Skeletal muscle satellite cell (primary cell): ENCODE data around the gene AXIN2.
"Not testable (repeated sequence)": the region's sequence is repeated elsewhere in the genome, so short reads cannot be mapped to it uniquely, and the experiment has no call there.

Experiments used
- H3K27me3 ChIP-seq: 2 replicates; pipeline ENCODE4 v1.7.0; 2013; ENCODE audit warnings: low read length; ENCODE audit not compliant: control insufficient read depth, insufficient read depth
- H3K36me3 ChIP-seq: 2 replicates; pipeline ENCODE4 v1.7.0; 2013; ENCODE audit warnings: mild to moderate bottlenecking, control low read depth, low read length; ENCODE audit not compliant: insufficient read depth
- H3K4me1 ChIP-seq: 2 replicates; pipeline ENCODE4 v1.7.0; 2013; ENCODE audit warnings: low read length; ENCODE audit not compliant: control insufficient read depth, insufficient read depth
- H3K4me2 ChIP-seq: 2 replicates; pipeline ENCODE4 v1.7.0; 2013; ENCODE audit warnings: mild to moderate bottlenecking, low read length
- H3K4me3 ChIP-seq: 2 replicates; pipeline ENCODE4 v1.7.0; 2013; ENCODE audit warnings: low read length
- H3K9ac ChIP-seq: 2 replicates; pipeline ENCODE4 v1.7.0; 2013; ENCODE audit warnings: mild to moderate bottlenecking, low read depth, low read length, moderate library complexity
- H3K9me3 ChIP-seq: replicated peaks from 2 replicates; pipeline ENCODE4 v1.7.0; 2013; ENCODE audit warnings: mild to moderate bottlenecking, control low read depth, low read length

The AXIN2 gene

DNA sequence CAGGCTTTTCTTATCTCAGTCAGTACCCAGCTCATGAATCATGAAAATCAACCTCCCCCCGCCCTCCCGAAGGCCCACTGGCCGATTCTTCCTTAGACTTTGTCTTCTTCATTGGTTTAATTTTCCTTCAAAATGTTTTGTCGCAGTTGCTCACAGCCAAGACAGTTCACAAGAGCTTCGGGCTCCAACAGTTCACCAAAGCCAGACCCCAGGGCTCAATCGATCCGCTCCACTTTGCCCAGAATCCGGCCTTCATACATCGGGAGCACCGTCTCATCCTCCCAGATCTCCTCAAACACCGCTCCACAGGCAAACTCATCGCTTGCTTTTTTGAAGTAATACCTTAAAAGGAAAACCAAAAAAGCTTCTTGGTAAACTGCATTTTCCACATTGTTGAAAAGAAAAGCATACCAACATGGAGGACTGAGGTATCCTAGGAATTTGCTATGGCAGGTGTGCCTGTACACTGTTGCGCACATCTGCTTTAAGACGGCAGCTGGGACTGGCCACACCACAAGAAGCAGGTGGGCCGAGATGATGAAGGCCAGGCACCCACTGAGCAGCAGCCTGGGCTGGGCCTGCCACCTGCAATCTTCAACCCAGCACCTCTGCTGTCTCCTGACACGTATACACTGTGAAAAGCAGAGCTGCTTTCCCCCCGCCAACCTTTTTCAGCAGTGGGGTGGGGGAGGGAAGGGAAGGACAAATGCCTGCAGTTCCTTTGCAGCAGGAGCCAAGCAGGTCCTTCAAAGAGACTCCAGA is 31.5 kb downstream of the AXIN2 start:
- Histone ChIP-seq H3K36me3 (no peaks in the 10 kb centered on the region), H3K4me3 (no peak overlapping the region), H3K4me2 (no peak overlapping the region), H3K9ac (no peak overlapping the region), H3K27me3 (no peaks in the 10 kb centered on the region), H3K9me3 (no peaks in the 10 kb centered on the region), H3K4me1 (peaks cover 5% of the 10 kb centered on the region)

DNA sequence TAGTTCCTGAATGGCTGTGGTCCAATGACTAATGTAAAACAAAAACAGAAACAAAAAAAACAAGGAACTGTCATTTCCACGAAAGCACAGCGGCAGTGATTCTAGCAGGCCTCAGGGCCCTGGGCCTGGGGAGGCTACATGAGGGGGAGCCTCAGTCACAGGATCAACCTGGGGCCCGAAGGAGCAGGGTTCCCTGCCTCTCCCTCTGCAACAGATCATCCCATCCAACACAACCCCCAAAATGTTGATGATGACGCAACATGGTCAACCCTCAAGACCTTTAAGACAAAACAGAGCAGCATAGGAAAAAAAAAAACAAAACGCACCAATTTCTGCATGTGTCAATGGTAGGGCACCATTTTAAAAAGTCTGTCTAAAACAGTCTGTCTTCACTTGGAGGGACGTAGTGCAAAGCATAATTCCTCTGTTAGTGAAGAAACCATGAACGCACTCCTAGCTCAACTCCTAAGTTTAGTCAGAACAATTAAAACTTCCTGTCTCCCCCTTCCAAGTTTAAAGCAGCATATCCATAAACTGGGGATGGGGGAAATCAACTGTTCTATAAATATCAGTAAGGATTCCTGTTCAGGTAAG is 32.3 kb downstream of the AXIN2 start:
- H3K36me3 ChIP-seq, result no peaks in the 10 kb centered on the region
- no peak overlapping the region for H3K9ac ChIP-seq
- peaks cover 5% of the 10 kb centered on the region for H3K4me1 ChIP-seq
- no peaks in the 10 kb centered on the region for H3K9me3 ChIP-seq
- no peak overlapping the region for H3K4me2 ChIP-seq
- no peak overlapping the region for H3K4me3 ChIP-seq
- no peaks in the 10 kb centered on the region for H3K27me3 ChIP-seq

GRCh38 chr17:65527857-65528591 is 33.4 kb downstream of the AXIN2 start:
- Histone ChIP-seq H3K9ac (no peak overlapping the region), H3K27me3 (no peaks in the 10 kb centered on the region), H3K9me3 (no peaks in the 10 kb centered on the region), H3K36me3 (no peaks in the 10 kb centered on the region), H3K4me1 (peaks cover 5% of the 10 kb centered on the region), H3K4me3 (no peak overlapping the region), H3K4me2 (no peak overlapping the region)

DNA sequence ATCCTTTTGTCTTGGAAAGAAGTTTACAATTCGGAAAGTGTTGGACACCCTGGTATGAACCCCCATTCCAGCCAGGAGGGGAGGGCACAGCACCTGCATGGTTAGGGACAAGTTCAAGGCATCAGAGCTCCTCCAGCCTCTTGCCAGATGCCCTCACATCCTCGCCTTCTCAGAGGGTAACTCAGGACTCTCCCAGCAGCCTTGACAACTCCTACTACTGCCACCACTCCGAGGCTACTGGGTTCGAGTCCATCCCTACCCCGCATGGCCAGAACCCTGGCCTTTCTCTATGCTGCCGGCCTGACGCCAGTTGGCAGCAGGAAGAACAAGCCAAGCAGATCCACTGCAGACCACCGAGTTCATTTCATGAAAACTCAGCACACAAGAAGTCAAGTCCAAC is 34.1 kb downstream of the AXIN2 start:
- no peak overlapping the region for H3K9ac ChIP-seq
- H3K4me1 ChIP-seq, result peaks cover 5% of the 10 kb centered on the region
- H3K27me3 ChIP-seq, result no peaks in the 10 kb centered on the region
- no peak overlapping the region for H3K4me2 ChIP-seq
- no peak overlapping the region for H3K4me3 ChIP-seq
- no peaks in the 10 kb centered on the region for H3K36me3 ChIP-seq
- H3K9me3 ChIP-seq, result no peaks in the 10 kb centered on the region

DNA sequence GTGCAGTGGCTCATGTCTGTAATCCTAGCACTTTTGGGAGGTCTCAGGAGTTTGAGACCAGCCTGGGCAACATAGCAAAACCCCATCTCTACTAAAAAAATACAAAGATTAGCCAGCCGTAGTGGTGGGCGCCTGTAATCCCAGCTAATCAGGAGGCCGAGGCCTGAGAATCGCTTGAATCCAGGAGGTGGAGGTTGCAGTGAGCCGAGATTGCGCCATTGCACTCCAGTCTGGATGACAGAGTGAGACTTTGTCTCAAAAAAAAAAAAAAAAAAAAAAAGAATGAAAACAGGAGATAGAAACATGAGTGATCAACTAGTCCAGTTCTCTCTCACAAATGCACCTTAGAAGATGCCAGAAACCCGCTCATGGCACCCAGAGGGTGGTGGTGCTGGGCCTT is 34.6 kb downstream of the AXIN2 start:
- H3K4me3 ChIP-seq, H3K27me3 ChIP-seq, H3K36me3 ChIP-seq, H3K4me1 ChIP-seq, H3K9me3 ChIP-seq, H3K9ac ChIP-seq, H3K4me2 ChIP-seq: not testable (repeated sequence)

DNA sequence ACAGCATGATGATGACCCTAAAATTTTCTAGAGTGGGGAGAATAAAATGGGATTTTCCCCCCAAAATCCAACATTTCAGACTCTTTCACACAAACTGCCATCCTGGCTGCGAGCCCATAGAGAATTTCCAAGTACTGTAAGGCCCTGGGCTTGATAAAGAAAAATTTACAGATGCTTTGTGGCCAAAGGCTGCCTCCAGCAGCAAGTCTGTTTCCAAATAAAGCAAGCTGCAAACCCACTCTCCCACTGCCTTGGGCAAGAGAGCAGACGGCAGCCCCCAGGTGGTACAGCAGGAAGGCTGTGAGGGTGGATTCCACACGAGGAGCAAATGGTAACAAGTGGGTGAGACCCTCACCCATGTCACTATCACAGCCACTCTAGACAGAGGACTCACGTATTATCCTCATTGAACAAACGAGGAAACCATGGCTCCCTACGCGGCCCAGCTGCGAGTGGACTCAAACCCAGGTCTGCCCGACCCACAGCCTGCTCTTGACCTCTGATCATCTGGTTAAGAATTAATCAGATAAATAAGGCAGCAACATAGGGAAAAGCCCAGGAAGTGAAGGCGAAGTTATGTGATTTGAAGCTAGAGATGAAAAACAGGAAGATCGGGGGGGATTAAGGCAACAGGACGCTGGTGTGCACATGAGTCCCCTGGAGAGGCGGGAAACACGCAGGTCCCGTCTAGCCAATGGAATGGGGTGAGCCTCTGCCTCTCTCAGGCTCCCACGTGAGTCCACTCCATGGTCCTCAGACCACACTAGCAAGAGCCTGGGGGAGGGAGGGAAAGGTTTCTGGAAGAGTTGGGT is 37.4 kb downstream of the AXIN2 start:
- H3K4me3 ChIP-seq, result no peak overlapping the region

GRCh38 chr17:65523411-65523810 is 38.0 kb downstream of the AXIN2 start:
- Histone ChIP-seq H3K4me2 (no peak overlapping the region), H3K4me1 (no peaks in the 10 kb centered on the region), H3K27me3 (peaks cover 10% of the 10 kb centered on the region), H3K9ac (no peak overlapping the region), H3K36me3 (no peaks in the 10 kb centered on the region), H3K9me3 (no peaks in the 10 kb centered on the region), H3K4me3 (no peak overlapping the region)

More for the DNA sequence above, 37.4 kb downstream of the AXIN2 start:
- no peak overlapping the region for H3K9ac ChIP-seq
- H3K27me3 ChIP-seq, result peaks cover 3% of the 10 kb centered on the region
- no peaks in the 10 kb centered on the region for H3K4me1 ChIP-seq
- no peaks in the 10 kb centered on the region for H3K36me3 ChIP-seq
- no peaks in the 10 kb centered on the region for H3K9me3 ChIP-seq
- no peak overlapping the region for H3K4me2 ChIP-seq

DNA sequence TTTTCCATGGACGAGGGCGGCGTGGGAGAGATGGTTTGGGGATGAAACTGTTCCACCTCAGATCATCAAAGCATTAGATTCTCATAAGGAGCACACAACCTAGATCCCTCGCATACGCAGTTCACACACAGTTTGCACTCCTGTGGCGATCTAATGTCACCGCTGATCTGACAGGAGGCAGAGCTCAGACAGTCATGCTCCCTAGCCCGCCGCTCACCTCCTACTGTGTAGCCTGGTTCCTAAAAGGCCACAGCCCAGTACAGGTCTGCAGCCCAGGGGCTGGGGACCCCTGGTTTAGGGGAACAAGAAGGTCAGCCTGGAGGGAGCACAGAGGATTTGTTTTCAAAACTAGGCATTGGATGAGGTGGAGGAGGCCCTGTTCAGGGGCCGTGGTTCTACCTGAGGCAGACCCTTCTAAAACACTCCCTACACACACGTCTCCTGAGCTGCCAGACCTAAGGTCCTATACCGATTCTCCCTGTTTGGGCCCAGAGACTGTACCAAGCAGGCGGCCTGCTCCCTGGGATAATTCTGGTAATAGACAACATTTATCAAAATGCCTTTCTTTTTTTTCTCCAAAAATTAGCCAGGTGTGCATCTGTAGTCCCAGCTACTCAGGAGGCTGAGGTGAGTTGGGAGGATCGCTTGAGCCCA is 38.6 kb downstream of the AXIN2 start:
- Histone ChIP-seq H3K27me3 (peaks cover 10% of the 10 kb centered on the region), H3K4me1 (no peaks in the 10 kb centered on the region), H3K9me3 (no peaks in the 10 kb centered on the region), H3K4me2 (no peak overlapping the region), H3K9ac (no peak overlapping the region), H3K36me3 (no peaks in the 10 kb centered on the region), H3K4me3 (no peak overlapping the region)

- Histone ChIP-seq H3K4me1 (peaks cover 4% of the 10 kb centered on the region), H3K9me3 (no peaks in the 10 kb centered on the region), H3K9ac (no peak overlapping the region), H3K36me3 (no peaks in the 10 kb centered on the region), H3K4me3 (no peak overlapping the region), H3K27me3 (peaks cover 10% of the 10 kb centered on the region), H3K4me2 (no peak overlapping the region)
These were observed 42.0 kb downstream of the AXIN2 start for GRCh38 chr17:65519462-65519861.

DNA sequence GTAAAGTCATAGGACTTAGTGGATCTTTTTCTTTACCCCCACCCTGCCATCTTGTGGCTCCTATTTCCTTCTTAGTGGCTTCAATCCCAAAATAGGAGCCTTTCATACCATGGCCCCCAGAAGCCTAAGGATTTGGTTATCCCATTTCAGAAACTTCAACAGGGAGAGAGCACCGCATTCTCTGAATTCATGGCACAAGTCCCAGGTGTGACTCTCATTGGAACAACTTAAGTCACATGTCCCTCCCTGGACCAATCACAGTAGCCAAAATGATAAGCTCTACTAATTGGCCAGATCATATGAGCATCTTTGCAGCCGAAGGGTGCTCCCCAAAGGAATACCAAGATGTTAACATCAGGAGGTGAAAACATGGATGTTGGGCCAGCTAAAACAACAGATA is 43.2 kb downstream of the AXIN2 start:
- H3K36me3 ChIP-seq, result no peaks in the 10 kb centered on the region
- H3K9me3 ChIP-seq, result no peaks in the 10 kb centered on the region
- H3K4me3 ChIP-seq, result no peak overlapping the region
- H3K4me1 ChIP-seq, result peaks cover 10% of the 10 kb centered on the region
- peaks cover 10% of the 10 kb centered on the region for H3K27me3 ChIP-seq
- no peak overlapping the region for H3K9ac ChIP-seq
- H3K4me2 ChIP-seq, result no peak overlapping the region
